ENCODE results near the gene TSPEAR.
"Not testable (repeated sequence)": the region's sequence is repeated elsewhere in the genome, so short reads cannot be mapped to it uniquely, and the experiment has no call there.

Gene TSPEAR

DNA sequence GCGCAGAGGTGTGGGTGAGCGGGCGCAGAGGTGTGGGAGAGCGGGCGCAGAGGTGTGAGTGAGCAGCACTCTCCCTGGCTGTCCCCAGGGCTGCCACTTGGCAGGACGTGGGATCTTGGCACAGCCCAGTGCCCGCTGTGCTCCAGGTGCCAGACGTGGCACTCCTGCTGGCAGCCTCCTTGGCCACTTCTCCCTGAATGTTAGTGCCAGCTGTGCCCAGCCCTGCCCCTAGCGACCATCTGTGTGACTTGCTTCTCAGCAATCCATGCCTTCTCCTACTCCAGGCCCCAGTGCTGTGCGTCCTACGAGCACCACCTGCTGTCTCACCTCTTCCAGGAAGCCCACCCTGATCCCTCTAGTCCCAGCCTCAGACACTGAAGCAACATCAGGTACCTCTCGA is 201.8 kb downstream of the TSPEAR start:
- Mint-ChIP-seq H3K4me1 (ENCODE audit: low read depth) (no peaks in the 10 kb centered on the region), H3K4me3 (no peak overlapping the region), H3K27me3 (ENCODE audit: low read depth) (no peaks in the 10 kb centered on the region), H3K9me3 (no peaks in the 10 kb centered on the region), H3K27ac (no peak overlapping the region), H3K36me3 (ENCODE audit: low read depth) (no peaks in the 10 kb centered on the region)

DNA sequence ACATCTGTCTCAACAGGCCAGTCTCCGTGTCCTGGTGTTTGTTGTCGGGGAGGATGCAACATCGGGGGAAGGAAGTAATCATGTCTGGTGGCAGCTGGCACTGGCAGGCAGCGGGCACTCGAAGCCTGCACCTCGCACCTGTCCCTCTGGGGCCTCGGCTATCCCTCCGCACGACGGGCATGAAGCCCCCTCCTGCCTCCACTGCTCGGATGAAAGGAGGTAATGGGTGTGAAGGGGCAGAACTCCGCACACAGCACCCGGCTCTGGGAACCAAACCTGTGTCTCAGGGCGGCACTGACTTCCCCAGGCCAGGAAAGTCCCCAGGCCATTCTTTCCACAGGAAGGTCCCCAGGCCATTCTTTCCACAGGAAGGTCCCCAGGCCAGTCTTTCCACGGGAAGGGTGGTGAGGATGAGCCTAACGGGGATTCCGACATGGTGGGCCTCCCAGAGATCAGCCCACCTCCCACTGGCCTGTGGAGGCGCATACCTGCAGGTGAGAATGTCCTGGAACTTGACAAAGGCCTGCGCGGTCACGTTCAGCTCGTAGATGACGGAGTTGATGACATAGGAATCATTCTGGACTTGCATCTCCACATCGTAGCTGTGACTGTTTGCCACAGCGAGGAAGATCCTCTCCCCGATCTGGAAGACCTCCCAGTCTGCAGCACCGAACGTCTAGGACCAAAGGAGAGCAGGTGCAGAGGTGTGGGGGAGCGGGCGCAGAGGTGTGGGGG is 202.5 kb downstream of the TSPEAR start:
- Mint-ChIP-seq H3K9me3 (no peaks in the 10 kb centered on the region), H3K27ac (no peak overlapping the region), H3K27me3 (ENCODE audit: low read depth) (no peaks in the 10 kb centered on the region), H3K4me1 (ENCODE audit: low read depth) (no peaks in the 10 kb centered on the region), H3K36me3 (ENCODE audit: low read depth) (no peaks in the 10 kb centered on the region), H3K4me3 (no peak overlapping the region)

DNA sequence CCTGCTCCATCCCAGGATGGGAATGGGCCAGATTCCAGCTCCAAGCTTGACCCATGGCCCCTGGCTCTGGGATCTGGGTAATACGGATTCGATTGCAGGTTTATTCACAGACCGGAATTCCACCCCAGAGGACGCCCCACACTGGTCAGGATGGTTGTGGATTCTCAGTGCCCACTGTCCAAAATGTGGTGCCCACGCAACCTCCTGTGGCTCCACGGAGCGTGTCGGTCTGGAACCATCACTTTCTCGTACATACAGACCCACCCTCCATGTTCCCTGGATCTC is 203.0 kb downstream of the TSPEAR start:
- Mint-ChIP-seq H3K9me3 (no peaks in the 10 kb centered on the region), H3K4me3 (no peak overlapping the region), H3K27ac (no peak overlapping the region), H3K36me3 (ENCODE audit: low read depth) (no peaks in the 10 kb centered on the region), H3K4me1 (ENCODE audit: low read depth) (no peaks in the 10 kb centered on the region), H3K27me3 (ENCODE audit: low read depth) (no peaks in the 10 kb centered on the region)

DNA sequence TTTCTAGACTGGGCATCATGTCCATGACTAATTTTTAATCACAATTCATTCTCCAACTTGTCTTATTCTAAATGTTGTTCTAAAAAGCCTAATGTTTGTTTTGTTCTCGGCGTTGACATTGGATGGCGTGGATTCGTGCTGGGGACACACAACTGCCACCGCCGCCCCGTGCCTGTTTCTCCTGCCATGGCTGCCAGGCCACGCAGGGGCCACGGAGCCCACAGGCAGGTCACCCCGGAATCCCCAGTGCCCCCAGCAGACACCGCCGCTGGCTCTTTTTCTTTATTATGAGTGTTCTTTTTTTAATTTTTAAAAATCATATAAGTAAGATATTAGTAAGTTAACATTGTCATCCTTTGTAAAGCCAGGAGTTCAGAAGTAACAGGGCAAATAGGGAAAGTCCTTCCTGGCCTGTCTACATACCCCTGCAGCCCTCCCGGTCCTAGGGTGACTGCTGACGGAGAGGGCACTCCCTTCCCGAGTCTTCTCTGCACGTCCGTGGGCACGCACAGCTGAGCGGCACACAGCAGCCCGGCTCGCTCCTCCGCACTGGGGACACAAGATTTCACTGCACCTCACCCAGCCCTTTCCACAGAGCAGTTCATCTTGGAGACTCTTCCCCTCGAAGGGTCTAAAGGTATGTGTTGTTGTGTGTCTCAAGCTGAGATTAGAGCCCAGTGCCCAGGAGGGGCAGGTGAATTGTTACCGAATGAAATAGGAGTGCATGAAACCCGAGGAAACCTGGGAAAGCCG is 203.5 kb downstream of the TSPEAR start:
- no peaks in the 10 kb centered on the region for H3K4me1 Mint-ChIP-seq (ENCODE audit: low read depth)
- no peak overlapping the region for H3K4me3 Mint-ChIP-seq
- no peaks in the 10 kb centered on the region for H3K27me3 Mint-ChIP-seq (ENCODE audit: low read depth)
- no peaks in the 10 kb centered on the region for H3K36me3 Mint-ChIP-seq (ENCODE audit: low read depth)
- H3K27ac Mint-ChIP-seq = no peak overlapping the region
- H3K9me3 Mint-ChIP-seq = no peaks in the 10 kb centered on the region

DNA sequence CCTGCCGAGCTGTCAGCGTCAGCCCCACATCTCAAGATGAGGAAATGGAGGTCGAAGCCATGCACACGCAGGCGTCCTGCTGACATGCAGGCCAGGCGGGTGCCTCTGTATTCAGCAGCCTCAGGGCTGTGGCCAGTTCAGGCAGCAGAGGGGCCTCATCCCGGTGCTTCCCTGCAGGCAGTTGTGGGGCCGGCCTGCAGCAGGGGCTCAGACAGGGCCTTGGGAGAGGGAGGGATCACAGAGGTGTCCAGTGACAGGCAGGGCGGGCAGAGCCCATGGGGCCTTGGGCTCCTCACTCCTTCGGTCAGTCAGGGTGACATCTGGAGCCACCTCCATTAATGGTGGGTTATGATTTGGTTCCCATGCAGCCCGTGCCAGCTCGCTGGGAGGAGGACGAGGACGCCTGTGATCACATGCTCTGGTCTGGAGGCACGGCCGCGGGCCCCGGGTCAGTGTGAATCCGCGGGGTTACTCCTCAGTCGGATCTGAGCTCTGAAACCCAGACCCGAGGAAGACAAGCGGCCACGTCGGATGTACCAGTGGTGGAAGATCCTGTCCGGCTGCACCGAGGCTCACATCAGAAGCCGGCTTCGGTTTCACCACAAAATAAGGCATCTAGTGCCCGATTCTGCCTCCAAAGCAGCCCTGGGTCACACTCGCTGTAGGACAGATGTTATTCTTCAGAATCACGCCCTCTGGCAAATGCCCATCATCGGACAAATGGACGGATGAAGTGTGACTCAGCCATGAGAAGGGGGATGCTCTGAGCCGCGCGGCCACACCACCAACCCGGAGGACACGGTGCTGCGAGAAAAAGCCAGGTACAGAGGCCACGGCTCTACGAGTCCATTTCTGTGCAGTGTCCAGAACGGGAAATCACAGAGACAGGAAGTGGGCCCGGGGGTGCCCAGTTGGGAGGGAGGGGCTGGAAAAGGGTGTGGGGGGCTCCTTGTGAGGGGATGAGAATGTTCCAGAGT is 204.8 kb downstream of the TSPEAR start:
- H3K4me1 Mint-ChIP-seq (ENCODE audit: low read depth) = no peaks in the 10 kb centered on the region
- no peaks in the 10 kb centered on the region for H3K9me3 Mint-ChIP-seq
- no peaks in the 10 kb centered on the region for H3K36me3 Mint-ChIP-seq (ENCODE audit: low read depth)
- H3K27ac Mint-ChIP-seq = no peak overlapping the region
- no peaks in the 10 kb centered on the region for H3K27me3 Mint-ChIP-seq (ENCODE audit: low read depth)
- H3K4me3 Mint-ChIP-seq = no peak overlapping the region

DNA sequence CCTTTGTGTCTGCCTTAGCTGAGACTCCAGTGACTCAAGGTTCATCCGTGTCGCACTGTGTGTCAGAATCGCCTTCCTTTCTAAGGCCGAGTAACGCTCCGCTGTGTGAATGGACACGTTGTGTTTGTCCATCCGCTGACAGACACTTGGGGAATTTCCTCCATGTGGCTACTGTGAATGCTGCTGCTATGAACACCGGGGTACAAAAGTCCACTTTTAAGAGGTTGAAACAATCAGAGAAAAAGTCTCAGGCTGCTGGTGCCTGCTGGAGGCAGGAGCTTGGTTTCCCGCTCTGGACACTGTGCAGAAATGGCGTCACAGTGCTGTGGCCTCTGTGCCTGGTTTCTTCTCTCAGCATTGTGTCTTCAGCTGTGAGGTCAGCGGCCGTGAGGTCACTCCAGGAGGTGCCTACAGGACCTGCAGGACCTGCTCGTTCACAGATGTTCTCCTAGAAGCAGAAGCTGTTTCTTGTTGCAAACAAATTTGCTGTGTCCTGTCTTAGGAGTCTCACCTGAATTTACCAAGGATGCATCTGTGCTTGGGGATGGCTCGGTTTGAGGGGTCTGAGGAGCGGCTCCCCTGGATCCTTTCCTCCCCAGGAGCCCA is 205.6 kb downstream of the TSPEAR start:
- no peak overlapping the region for H3K4me3 Mint-ChIP-seq
- H3K27me3 Mint-ChIP-seq (ENCODE audit: low read depth) = no peaks in the 10 kb centered on the region
- no peaks in the 10 kb centered on the region for H3K36me3 Mint-ChIP-seq (ENCODE audit: low read depth)
- no peaks in the 10 kb centered on the region for H3K9me3 Mint-ChIP-seq
- no peak overlapping the region for H3K27ac Mint-ChIP-seq
- H3K4me1 Mint-ChIP-seq (ENCODE audit: low read depth) = no peaks in the 10 kb centered on the region

DNA sequence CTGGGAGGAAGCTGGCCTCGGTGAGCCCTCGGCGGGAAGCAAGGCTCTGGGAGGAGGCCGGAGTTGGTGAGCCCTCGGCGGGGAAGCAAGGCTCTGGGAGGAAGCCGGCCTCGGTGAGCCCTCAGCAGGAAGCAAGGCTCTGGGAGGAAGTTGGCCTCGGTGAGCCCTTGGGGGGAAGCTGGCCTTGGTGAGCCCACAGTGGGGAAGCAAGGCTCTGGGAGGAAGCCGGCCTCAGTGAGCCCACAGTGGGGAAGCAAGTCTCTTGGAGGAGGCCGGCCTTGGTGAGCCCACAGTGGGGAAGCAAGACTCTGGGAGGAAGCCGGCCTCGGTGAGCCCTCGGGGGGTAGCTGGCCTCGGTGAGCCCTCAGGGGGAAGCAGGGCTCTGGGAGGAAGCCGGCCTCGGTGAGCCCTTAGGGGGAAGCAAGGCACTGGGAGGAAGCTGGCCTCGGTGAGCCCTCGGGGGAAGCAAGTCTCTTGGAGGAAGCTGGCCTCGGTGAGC is 207.4 kb downstream of the TSPEAR start:
- H3K27ac Mint-ChIP-seq = no peak overlapping the region
- no peaks in the 10 kb centered on the region for H3K9me3 Mint-ChIP-seq
- no peak overlapping the region for H3K4me3 Mint-ChIP-seq

DNA sequence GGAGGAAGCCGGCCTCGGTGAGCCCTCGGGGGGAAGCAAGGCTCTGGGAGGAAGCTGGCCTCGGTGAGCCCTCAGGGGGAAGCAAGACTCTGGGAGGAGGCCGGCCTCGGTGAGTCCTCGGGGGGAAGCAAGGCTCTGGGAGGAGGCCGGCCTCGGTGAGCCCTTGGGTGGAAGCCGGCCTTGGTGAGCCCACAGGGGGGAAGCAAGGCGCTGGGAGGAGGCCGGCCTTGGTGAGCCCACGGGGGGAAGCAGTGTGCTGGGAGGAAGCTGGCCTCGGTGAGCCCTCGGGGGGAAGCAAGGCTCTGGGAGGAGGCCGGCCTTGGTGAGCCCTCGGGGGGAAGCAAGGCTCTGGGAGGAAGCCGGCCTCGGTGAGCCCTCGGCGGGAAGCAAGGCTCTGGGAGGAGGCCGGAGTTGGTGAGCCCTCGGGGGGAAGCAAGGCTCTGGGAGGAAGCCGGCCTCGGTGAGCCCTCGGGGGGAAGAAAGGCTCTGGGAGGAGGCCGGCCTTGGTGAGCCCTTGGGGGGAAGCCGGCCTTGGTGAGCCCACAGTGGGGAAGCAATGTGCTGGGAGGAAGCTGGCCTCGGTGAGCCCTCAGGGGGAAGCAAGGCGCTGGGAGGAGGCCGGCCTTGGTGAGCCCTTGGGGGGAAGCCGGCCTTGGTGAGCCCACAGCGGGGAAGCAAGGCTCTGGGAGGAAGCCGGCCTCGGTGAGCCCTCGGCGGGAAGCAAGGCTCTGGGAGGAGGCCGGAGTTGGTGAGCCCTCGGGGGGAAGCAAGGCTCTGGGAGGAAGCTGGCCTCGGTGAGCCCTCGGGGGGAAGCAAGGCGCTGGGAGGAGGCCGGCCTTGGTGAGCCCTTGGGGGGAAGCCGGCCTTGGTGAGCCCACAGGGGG is 208.1 kb downstream of the TSPEAR start:
- H3K4me3 Mint-ChIP-seq; H3K27ac Mint-ChIP-seq; H3K27me3 Mint-ChIP-seq (ENCODE audit: low read depth); H3K9me3 Mint-ChIP-seq; H3K36me3 Mint-ChIP-seq (ENCODE audit: low read depth); H3K4me1 Mint-ChIP-seq (ENCODE audit: low read depth): not testable (repeated sequence)

More for the DNA sequence above, 207.4 kb downstream of the TSPEAR start:
- no peaks in the 10 kb centered on the region for H3K27me3 Mint-ChIP-seq (ENCODE audit: low read depth)
- no peaks in the 10 kb centered on the region for H3K36me3 Mint-ChIP-seq (ENCODE audit: low read depth)
- H3K4me1 Mint-ChIP-seq (ENCODE audit: low read depth) = no peaks in the 10 kb centered on the region

DNA sequence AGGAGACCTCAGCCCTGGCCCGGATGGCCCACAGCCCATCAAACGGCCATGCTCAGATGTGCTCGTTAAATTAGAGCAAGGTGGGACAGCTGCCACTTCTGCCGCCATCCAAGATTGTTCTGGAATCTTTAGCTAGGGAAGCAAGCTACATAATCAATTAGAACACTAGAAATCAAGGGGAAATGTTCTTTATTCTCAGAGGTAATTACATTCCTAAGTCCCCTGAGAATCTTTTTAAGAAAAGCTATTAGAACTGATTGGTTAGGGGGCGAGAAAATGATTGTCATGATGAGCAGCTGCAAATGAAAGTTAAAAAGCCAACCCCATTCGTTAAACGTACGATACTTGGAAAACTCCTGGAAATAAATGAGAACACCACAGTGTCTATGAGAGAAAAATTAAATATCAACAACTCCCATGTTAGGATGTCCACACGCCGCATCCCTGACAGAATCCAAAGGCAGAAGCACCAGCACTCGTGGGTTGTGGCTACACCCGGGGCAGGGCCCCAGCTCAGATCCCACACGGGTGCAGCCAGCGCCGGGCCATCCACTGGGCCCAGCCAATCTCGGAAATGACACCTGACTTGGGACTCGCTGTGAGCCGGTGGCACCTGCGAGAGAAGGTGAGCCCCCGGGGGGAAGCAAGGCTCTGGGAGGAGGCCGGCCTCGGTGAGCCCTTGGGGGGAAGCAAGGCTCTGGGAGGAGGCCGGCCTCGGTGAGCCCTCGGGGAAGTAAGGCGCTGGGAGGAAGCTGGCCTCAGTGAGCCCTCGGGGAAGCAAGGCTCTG is 209.0 kb downstream of the TSPEAR start:
- H3K27me3 Mint-ChIP-seq (ENCODE audit: low read depth) = no peaks in the 10 kb centered on the region
- no peak overlapping the region for H3K4me3 Mint-ChIP-seq
- H3K36me3 Mint-ChIP-seq (ENCODE audit: low read depth) = no peaks in the 10 kb centered on the region
- H3K9me3 Mint-ChIP-seq = no peaks in the 10 kb centered on the region
- no peak overlapping the region for H3K27ac Mint-ChIP-seq
- H3K4me1 Mint-ChIP-seq (ENCODE audit: low read depth) = no peaks in the 10 kb centered on the region

DNA sequence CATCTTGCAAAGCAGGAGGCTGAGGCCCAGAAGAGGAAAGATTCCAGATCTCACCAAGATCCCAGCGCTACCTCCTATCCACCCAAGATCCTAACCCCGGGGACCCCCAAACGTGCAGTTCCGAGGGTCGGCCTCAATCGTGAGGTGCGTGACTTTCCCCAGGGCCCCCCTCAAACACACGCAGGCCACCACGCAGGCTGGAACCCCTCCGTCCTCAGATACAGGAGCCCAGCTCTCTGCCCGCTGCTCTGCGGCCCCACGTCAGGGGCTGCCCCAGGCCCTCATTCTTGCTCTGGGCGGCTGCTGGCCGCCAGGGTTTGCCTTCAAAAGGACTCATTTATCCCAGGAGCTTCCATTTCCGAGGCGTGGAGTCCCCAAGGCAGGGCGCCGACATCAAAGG is 211.3 kb downstream of the TSPEAR start:
- H3K27ac Mint-ChIP-seq = no peak overlapping the region
- no peaks in the 10 kb centered on the region for H3K36me3 Mint-ChIP-seq (ENCODE audit: low read depth)
- H3K9me3 Mint-ChIP-seq = no peaks in the 10 kb centered on the region
- no peaks in the 10 kb centered on the region for H3K27me3 Mint-ChIP-seq (ENCODE audit: low read depth)
- no peaks in the 10 kb centered on the region for H3K4me1 Mint-ChIP-seq (ENCODE audit: low read depth)
- H3K4me3 Mint-ChIP-seq = no peak overlapping the region

DNA sequence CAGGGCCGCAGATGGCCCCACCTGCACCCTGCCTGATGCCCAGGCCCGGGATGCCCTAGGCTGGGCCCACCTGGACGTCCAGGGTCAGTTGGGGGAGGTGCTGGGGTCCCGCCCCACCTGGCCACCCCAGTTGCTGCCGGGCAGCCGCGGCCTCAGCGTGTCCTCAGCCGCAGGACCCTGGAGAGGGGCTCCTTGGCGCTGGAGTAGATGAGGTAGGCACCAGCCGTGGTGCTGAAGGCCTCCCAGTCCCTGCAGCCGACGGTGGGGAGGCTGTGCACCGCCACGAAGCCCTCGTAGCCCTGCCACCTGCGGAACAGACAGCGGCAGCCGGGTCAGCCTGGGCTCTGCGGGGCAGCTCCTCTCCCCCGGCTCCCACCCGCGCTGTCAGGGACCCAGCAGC is 211.7 kb downstream of the TSPEAR start:
- Mint-ChIP-seq H3K4me3 (no peak overlapping the region), H3K4me1 (ENCODE audit: low read depth) (no peaks in the 10 kb centered on the region), H3K27me3 (ENCODE audit: low read depth) (no peaks in the 10 kb centered on the region), H3K36me3 (ENCODE audit: low read depth) (no peaks in the 10 kb centered on the region), H3K27ac (no peak overlapping the region), H3K9me3 (no peaks in the 10 kb centered on the region)

DNA sequence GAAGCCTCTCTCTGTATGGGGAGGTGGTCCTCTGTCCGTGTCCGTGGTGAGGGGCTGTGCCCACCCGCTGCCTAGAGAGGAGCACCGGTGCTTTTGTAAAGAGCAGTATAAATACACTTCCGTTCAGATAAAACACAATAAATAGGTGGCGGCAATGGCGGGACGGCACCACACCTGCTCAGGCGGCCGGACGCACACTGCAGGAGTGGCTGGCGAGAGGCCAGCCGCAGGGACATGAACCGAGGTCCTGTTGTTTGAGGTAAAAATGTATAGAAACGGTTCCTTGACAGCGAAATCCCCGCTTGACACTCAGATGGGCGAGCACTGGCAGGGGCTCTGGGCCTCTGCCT is 212.2 kb downstream of the TSPEAR start:
- H3K27me3 Mint-ChIP-seq (ENCODE audit: low read depth) = no peaks in the 10 kb centered on the region
- H3K9me3 Mint-ChIP-seq = no peaks in the 10 kb centered on the region
- no peak overlapping the region for H3K4me3 Mint-ChIP-seq
- H3K4me1 Mint-ChIP-seq (ENCODE audit: low read depth) = no peaks in the 10 kb centered on the region
- H3K27ac Mint-ChIP-seq = no peak overlapping the region
- H3K36me3 Mint-ChIP-seq (ENCODE audit: low read depth) = no peaks in the 10 kb centered on the region
